IPS-20b (cell line): Measurements from ENCODE around the gene PROC.

Experiments used
- H3K27ac ChIP-seq: one replicate; pipeline ENCODE4 v1.5.1; 2013; ENCODE audit warnings: low read length
- H3K27me3 ChIP-seq: 2 replicates; pipeline ENCODE4 v1.6.1; 2013; ENCODE audit warnings: mild to moderate bottlenecking, low read length, inconsistent platforms; ENCODE audit not compliant: insufficient read depth
- H3K36me3 ChIP-seq: 2 replicates; pipeline ENCODE4 v1.6.1; 2013; ENCODE audit warnings: low read depth, mild to moderate bottlenecking, inconsistent platforms, low read length, moderate library complexity; ENCODE audit not compliant: insufficient read depth
- H3K4me1 ChIP-seq: 2 replicates; pipeline ENCODE4 v1.6.1; 2013; ENCODE audit warnings: mild to moderate bottlenecking, control low read depth, inconsistent platforms, low read length, moderate library complexity; ENCODE audit not compliant: insufficient read depth
- H3K4me3 ChIP-seq: 2 replicates; pipeline ENCODE4 v1.5.1; 2013; ENCODE audit warnings: mild to moderate bottlenecking, low read length, inconsistent platforms
- H3K9ac ChIP-seq: 2 replicates; pipeline ENCODE4 v1.6.1; 2013; ENCODE audit warnings: low read depth, mild to moderate bottlenecking, inconsistent platforms, low read length, moderate library complexity
- H3K9me3 ChIP-seq: 2 replicates; pipeline ENCODE4 v1.6.1; 2013; ENCODE audit warnings: mild to moderate bottlenecking, low read depth, low read length, inconsistent platforms; ENCODE audit not compliant: insufficient read depth

PROC gene

GRCh38 chr2:127424598-127425520, 6.6 kb downstream of the PROC start:
- no peaks in the 10 kb centered on the region for H3K36me3 ChIP-seq
- peaks cover 57% of the 10 kb centered on the region for H3K27me3 ChIP-seq
- no peaks in the 10 kb centered on the region for H3K9me3 ChIP-seq
- H3K9ac ChIP-seq = no peak overlapping the region
- H3K27ac ChIP-seq = no peak overlapping the region
- no peak overlapping the region for H3K4me3 ChIP-seq
- peaks cover 3% of the 10 kb centered on the region; the same call in 1 of the 2 replicates for H3K4me1 ChIP-seq

- Histone ChIP-seq H3K27me3 (peaks cover 48% of the 10 kb centered on the region), H3K4me1 (peaks cover 3% of the 10 kb centered on the region; the same call in 1 of the 2 replicates), H3K9me3 (no peaks in the 10 kb centered on the region), H3K9ac (no peak overlapping the region), H3K4me3 (no peak overlapping the region), H3K27ac (no peak overlapping the region), H3K36me3 (no peaks in the 10 kb centered on the region)
Measured at GRCh38 chr2:127425540-127426490, 7.6 kb downstream of the PROC start.

DNA sequence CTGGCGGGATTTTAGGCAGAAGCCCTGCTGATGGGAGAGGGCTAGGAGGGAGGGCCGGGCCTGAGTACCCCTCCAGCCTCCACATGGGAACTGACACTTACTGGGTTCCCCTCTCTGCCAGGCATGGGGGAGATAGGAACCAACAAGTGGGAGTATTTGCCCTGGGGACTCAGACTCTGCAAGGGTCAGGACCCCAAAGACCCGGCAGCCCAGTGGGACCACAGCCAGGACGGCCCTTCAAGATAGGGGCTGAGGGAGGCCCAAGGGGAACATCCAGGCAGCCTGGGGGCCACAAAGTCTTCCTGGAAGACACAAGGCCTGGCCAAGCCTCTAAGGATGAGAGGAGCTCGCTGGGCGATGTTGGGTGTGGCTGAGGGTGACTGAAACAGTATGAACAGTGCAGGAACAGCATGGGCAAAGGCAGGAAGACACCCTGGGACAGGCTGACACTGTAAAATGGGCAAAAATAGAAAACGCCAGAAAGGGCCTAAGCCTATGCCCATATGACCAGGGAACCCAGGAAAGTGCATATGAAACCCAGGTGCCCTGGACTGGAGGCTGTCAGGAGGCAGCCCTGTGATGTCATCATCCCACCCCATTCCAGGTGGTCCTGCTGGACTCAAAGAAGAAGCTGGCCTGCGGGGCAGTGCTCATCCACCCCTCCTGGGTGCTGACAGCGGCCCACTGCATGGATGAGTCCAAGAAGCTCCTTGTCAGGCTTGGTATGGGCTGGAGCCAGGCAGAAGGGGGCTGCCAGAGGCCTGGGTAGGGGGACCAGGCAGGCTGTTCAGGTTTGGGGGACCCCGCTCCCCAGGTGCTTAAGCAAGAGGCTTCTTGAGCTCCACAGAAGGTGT, 8.5 kb downstream of the PROC start:
- H3K36me3 ChIP-seq = no peaks in the 10 kb centered on the region
- H3K27ac ChIP-seq = no peak overlapping the region
- no peak overlapping the region for H3K9ac ChIP-seq
- H3K9me3 ChIP-seq = no peaks in the 10 kb centered on the region
- no peak overlapping the region for H3K4me3 ChIP-seq
- peaks cover 3% of the 10 kb centered on the region; the same call in 1 of the 2 replicates for H3K4me1 ChIP-seq
- peaks cover 39% of the 10 kb centered on the region for H3K27me3 ChIP-seq

DNA sequence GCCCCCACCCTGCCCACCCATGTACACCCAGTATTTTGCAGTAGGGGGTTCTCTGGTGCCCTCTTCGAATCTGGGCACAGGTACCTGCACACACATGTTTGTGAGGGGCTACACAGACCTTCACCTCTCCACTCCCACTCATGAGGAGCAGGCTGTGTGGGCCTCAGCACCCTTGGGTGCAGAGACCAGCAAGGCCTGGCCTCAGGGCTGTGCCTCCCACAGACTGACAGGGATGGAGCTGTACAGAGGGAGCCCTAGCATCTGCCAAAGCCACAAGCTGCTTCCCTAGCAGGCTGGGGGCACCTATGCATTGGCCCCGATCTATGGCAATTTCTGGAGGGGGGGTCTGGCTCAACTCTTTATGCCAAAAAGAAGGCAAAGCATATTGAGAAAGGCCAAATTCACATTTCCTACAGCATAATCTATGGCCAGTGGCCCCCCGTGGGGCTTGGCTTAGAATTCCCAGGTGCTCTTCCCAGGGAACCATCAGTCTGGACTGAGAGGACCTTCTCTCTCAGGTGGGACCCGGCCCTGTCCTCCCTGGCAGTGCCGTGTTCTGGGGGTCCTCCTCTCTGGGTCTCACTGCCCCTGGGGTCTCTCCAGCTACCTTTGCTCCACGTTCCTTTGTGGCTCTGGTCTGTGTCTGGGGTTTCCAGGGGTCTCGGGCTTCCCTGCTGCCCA, 9.3 kb downstream of the PROC start:
- H3K4me1 ChIP-seq = peaks cover 3% of the 10 kb centered on the region; the same call in 1 of the 2 replicates
- H3K4me3 ChIP-seq = no peak overlapping the region
- peaks cover 31% of the 10 kb centered on the region for H3K27me3 ChIP-seq
- H3K27ac ChIP-seq = no peak overlapping the region
- H3K36me3 ChIP-seq = no peaks in the 10 kb centered on the region
- H3K9ac ChIP-seq = no peak overlapping the region
- no peaks in the 10 kb centered on the region for H3K9me3 ChIP-seq

- no peak overlapping the region for H3K4me3 ChIP-seq
- H3K27me3 ChIP-seq = peaks cover 24% of the 10 kb centered on the region
- H3K9ac ChIP-seq = no peak overlapping the region
- H3K4me1 ChIP-seq = peaks cover 3% of the 10 kb centered on the region; the same call in 1 of the 2 replicates
- no peaks in the 10 kb centered on the region for H3K36me3 ChIP-seq
- H3K9me3 ChIP-seq = no peaks in the 10 kb centered on the region
- H3K27ac ChIP-seq = no peak overlapping the region
Measured at GRCh38 chr2:127428057-127428814, 10.0 kb downstream of the PROC start.

- no peaks in the 10 kb centered on the region for H3K9me3 ChIP-seq
- H3K27me3 ChIP-seq = peaks cover 18% of the 10 kb centered on the region
- H3K4me1 ChIP-seq = peaks cover 3% of the 10 kb centered on the region; the same call in 1 of the 2 replicates
- H3K9ac ChIP-seq = no peak overlapping the region
- no peak overlapping the region for H3K4me3 ChIP-seq
- no peak overlapping the region for H3K27ac ChIP-seq
- no peaks in the 10 kb centered on the region for H3K36me3 ChIP-seq
Measured at GRCh38 chr2:127428815-127429109, 10.5 kb downstream of the PROC start.

GRCh38 chr2:127429291-127429690, 11.1 kb downstream of the PROC start:
- Histone ChIP-seq H3K27me3 (peaks cover 13% of the 10 kb centered on the region), H3K9me3 (no peaks in the 10 kb centered on the region), H3K36me3 (no peaks in the 10 kb centered on the region), H3K27ac (no peak overlapping the region), H3K9ac (no peak overlapping the region), H3K4me1 (peaks cover 3% of the 10 kb centered on the region; the same call in 1 of the 2 replicates), H3K4me3 (no peak overlapping the region)

- no peaks in the 10 kb centered on the region for H3K9me3 ChIP-seq
- peaks cover 3% of the 10 kb centered on the region; the same call in 1 of the 2 replicates for H3K4me1 ChIP-seq
- H3K4me3 ChIP-seq = no peak overlapping the region
- no peak overlapping the region for H3K9ac ChIP-seq
- no peak overlapping the region for H3K27ac ChIP-seq
- no peaks in the 10 kb centered on the region for H3K36me3 ChIP-seq
- H3K27me3 ChIP-seq = peaks cover 7% of the 10 kb centered on the region; the same call in 1 of the 2 replicates
Measured at GRCh38 chr2:127429844-127430425, 11.7 kb downstream of the PROC start.

DNA sequence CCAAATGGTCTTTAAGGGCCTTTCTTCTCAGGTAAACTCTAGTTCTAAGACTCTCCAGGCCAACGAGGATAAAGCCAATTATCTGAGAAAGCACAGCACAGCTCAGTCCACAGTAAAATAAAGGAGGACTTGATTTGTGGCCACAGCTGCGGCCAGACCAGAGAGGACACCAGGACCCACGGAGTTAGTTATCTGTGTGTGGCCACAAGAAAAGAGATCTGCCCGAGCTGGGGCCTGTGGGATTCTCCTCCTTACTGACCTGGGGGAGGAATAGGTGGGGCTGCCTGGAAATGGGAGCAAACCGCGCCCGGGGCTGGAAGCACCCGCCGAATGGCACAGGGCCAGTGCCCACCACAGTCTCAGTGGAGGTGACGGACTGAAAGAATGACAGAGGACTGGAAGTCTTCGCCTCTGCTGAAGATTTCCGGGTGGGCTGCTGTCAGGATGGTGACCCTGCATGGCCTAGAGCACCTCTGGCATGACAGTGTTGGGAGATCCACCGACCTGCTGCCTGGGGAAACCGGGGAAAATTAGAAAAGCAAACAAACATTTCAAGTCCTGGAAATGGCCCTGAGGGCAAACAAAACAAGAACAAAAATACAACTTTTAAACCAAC, 13.3 kb downstream of the PROC start:
- Histone ChIP-seq H3K9ac (no peak overlapping the region), H3K27ac (no peak overlapping the region), H3K27me3 (no peaks in the 10 kb centered on the region)

GRCh38 chr2:127434515-127434914, 16.3 kb downstream of the PROC start:
- no peaks in the 10 kb centered on the region for H3K36me3 ChIP-seq
- H3K4me1 ChIP-seq = no peaks in the 10 kb centered on the region
- H3K9ac ChIP-seq = no peak overlapping the region

More for the DNA sequence above, 13.3 kb downstream of the PROC start:
- H3K4me1 ChIP-seq = no peaks in the 10 kb centered on the region
- H3K36me3 ChIP-seq = no peaks in the 10 kb centered on the region
- no peaks in the 10 kb centered on the region for H3K9me3 ChIP-seq
- H3K4me3 ChIP-seq = no peak overlapping the region

More at GRCh38 chr2:127434515-127434914, 16.3 kb downstream of the PROC start:
- Histone ChIP-seq H3K4me3 (no peak overlapping the region), H3K27ac (no peak overlapping the region), H3K9me3 (0 out of 2 replicates have a peak, but pooled peaks cover under 1% of the 10 kb centered on the region), H3K27me3 (no peaks in the 10 kb centered on the region)
